Adipose tissue (tissue), 3 donors: ENCODE data around the gene MPRIP. TPM values are rescaled to one million over a fixed set of nuclear protein-coding genes. Genes with fewer than 3 reads are reported as not detected.

Experiments used
- H3K27ac ChIP-seq: one replicate; pipeline ENCODE4 v1.5.1; 2013; ENCODE audit warnings: low read depth, low read length
- WGBS, 3 donors: extraction: QIAGEN DNeasy Blood & Tissue Kit; methylation state at CpG; one replicate each; pipeline ENCODE4 v1.1.7; 2013; 5-methylcytosine and 5-hydroxymethylcytosine counted together
- polyA plus RNA-seq, 3 donors: library from polyadenylated mRNA; stranded (reverse); fragments of 200-250 nt; gene quantifications; one replicate each; pipeline ENCODE4 v1.2.3, GENCODE V29; 2013
- donor health status: healthy with polysubstance abuse.
- donor health status: Bipolar disorder and iron deficiency.
- donor health status: healthy.

MPRIP gene
- polyA plus RNA-seq, 3 donors, result 51.8 to 140 (median 128) TPM

DNA sequence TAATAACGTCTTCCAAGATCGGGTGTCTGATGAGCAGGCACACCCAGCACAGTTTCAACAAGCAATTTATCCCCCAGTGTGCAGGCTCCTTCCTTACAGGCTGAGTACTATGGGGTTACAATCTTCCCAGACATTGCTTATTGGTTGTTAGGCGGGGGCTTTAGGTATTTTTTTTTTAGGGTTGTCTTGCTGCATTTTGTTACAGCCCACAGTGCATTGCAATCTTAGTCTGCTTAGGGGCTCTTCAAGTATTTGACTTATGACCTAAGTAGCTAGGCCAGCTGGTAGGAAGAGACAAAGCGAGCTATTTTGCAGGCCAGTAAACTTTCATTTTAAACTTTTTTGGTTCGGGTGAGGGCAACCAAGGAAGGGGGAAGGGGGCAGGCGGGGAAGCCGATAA, 158.1 kb downstream of the MPRIP start:
- no peak overlapping the region for H3K27ac ChIP-seq
- 65 to 83% (median 73%) methylated on average over 7 of the region's 7 CpGs for WGBS, 3 donors

DNA sequence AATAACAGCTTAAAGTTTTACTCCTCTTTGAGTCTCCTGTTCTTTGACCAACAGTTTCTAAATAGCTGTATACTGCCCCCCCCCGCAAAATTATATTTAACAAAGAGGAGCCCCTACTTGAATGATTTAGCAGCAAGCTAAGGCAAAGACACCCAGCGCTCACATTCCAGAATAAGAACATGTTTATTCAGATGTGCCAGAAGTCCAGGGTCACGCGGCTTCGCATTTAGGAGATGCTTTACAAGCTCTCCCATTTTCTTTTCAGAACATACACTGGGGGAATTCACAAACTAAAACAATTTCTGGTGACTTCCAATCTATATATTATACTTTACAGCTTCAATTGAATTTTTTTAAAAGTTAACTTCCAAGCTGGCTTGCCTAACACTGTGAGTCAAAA, 158.6 kb downstream of the MPRIP start:
- H3K27ac ChIP-seq, result no peak overlapping the region
- 58 to 74% (median 60%) methylated on average over 5 of the region's 5 CpGs for WGBS, 3 donors

DNA sequence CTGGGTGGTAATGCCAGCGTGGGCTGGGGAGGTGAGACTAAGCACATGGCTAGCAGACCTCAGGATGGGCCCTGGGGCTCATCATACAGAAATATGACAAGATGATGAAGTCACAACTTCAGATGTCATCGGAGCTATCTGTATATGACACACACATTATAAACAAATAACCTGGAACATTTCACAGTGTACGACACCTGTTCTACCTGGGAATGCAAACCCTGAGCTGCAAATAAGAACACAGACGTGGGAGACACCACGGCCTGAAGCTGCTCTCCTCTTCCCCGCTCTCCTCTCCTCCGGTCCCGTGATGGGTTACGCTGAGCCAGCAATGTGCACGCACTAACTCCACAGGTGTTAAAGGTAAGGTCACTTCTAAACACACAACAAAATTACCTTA, 159.0 kb downstream of the MPRIP start:
- WGBS, 3 donors, result 85 to 91% (median 85%) methylated on average over 10 of the region's 10 CpGs
- H3K27ac ChIP-seq, result no peak overlapping the region

DNA sequence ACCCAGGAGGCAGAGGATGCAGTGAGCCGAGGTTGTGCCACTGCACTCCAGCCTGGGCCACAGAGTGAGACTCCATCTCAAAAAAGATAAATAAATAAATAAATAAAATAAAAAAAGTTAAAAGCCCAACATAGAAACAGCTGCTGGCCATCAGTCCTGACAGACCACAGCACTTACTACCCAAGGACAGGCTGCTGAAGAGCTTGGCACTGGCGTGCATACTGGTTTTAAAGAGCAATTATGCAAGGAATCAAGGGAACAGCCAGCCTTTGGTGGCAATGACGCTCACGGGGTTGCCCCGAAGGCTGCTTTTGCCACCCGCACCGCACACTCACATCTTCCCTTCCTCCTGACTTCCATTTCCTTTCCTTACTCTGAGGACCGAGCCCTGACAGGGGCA, 159.7 kb downstream of the MPRIP start:
- H3K27ac ChIP-seq, result no peak overlapping the region
- 83 to 88% (median 85%) methylated on average over 8 of the region's 8 CpGs for WGBS, 3 donors

DNA sequence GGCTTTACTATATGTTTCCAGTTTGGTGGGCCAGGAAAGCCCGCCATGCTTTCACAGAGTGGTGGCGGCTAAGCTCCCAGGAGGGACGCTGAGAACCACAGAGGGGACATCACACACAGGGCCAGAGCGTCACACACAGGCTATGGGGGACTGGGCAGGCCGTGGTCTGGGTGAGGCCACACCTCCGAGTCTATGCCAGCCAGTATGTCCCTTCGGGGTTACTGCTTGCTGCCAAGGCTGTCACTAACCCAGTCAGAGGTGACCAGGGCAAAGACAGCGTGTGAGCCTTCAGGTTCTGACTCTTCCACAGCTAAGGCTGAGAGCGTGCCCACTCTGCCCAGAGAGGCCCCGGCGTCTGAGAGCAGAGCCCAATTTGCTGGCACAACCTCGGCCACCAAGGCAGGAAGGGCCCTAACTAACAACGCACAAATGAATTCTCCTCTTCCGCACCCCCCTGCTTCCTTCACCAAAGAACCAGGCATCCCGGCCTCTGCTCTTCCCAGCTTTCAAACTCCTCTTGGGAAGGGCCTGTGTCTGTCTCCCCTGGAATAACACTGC, 161.0 kb downstream of the MPRIP start:
- 84% methylated on average over 15 of the region's 15 CpGs for WGBS, 3 donors
- no peak overlapping the region for H3K27ac ChIP-seq

DNA sequence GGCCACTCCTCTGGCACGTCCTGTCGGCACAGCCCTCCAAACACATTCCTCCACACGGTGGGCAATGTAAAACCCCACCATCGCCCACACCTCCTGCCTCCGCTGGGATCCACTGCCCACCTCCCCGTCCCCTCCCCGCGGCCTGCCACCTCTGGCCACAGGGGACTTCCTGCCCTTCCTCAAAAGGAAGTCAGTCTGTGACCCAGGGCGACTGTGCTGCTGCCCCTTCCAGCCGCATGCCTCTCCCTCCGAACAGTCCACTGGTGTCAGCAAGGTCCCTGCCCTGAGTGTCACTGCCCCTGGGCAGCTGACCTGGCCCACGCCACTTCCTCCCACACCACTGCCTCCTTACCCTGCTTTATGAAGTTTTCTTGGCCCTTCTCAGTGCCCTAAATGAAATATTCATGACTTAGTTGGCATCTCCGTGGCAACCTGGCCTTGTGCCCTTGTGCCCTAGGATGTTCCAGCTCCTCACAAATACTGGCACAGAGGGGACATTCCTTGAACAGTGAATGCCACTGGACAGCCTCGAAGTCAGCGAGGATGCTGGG, 161.9 kb downstream of the MPRIP start:
- H3K27ac ChIP-seq, result no peak overlapping the region
- 47 to 67% (median 60%) methylated on average over 15 of the region's 15 CpGs for WGBS, 3 donors

DNA sequence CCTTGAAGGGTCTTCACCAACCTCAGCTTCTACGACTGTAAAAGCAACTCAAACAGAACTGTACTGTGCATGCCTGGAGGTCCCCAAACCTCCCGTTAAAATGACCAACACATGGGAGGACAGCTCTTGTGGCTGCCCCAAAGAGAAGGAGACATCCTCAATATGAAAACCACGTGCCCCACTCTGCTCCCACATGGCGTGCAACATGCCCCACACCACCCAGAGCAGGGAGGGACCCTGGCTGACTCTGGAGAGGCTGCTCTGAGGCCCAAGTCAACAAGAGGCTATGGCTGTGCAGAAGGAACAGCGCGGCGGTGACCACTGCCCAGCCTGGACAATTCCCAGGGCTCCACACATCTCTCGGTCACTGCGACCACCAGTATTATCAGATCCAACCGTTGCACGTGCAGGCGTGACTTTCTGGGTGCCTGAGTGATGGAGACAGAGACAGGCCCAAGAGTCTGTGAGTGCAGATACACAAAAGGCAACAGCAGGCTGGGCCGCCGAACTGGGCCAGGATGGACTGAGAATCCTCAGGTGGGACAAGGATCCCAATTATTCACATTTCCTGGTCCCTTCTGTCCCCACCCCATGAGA, 162.5 kb downstream of the MPRIP start:
- H3K27ac ChIP-seq, result no peak overlapping the region
- WGBS, 3 donors, result 65 to 85% (median 80%) methylated on average over 14 of the region's 14 CpGs

DNA sequence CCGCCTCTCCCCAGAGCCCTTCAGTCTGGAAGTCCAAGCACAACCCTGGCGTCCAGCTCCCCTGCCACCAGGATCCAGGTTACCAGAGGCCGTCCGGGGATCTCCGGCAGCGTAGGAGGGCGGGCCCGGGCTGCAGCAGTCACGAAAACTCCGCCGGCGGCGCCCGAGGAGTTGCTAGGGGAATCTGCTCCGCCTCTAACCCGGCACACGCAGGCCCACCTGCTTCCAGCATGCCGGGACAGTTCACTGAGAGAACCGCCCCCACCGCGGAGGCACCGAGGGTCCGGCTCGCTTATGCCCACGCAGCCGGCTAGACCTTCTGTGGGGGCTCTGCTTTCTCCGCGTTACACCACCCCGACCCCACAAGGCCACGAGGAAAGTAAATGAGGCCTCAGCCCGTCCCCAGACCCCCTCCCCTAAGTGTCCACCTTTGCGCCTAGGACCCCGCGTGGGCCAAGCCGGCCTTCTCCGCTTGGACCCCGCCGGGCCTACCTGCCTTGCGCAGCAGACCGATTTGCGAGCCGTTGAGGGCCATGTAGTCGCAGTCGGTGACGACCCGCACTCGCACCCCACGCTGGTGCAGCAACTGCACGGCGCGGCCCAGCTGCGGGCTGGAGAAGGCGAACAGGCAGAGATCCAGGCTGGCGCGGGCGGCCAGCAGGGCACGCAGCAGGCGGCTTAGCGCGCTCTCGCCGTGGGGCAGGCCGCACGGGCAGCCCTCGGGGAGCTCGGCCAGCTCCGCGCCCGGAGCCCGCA, 163.3 kb downstream of the MPRIP start:
- 4 to 12% (median 8%) methylated on average over 54 to 70 of the region's 70 CpGs for WGBS, 3 donors
- H3K27ac ChIP-seq, result peak overlapping the region; percentile 42

DNA sequence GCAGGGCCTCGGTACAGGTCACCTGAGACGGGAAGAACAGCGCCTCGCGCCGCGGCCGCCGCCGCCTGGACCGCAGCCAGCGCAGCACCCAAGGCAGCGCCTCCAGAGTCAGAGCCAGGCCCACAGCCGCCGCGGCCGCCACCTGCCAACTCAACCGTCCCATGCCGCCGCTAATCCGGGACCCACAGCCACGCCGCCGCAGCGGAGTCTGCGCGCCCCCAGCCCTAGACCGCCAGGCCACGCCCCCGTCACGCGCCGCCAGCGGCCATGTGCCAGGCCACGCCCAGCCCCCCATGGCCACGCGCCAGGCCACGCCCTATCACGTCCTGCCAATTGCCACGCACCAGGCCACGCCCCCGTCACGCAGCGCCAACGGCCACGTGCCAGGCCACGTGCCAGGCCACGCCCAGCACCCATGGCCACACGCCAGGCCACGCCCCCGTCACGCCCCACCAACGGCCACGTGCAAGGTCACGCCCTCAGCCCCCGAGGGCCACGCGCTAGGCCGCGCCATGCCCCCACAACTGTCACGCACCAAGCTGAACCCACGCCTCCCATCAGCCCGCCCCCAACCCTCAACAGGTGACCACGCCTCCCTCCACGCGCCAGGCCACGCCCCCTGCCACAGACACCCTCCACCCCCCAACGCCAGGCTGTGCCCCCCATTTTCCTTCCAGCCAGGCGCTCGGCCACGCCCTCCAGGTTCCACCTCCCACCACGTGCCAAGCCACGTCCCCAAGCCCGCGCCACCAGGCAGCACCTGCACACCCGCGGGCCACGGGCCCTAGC, 164.1 kb downstream of the MPRIP start, which contains the start of gene PLD6:
Gene PLD6 (minus strand): TSS at position 210 of the 789 bp plus-strand sequence. CDS start 47 bp downstream, at position 163.
- H3K27ac ChIP-seq, result peak within 1 kb of the TSS; percentile 42
- 9 to 23% (median 17%) methylated on average over 61 to 78 of the region's 78 CpGs for WGBS, 3 donors

DNA sequence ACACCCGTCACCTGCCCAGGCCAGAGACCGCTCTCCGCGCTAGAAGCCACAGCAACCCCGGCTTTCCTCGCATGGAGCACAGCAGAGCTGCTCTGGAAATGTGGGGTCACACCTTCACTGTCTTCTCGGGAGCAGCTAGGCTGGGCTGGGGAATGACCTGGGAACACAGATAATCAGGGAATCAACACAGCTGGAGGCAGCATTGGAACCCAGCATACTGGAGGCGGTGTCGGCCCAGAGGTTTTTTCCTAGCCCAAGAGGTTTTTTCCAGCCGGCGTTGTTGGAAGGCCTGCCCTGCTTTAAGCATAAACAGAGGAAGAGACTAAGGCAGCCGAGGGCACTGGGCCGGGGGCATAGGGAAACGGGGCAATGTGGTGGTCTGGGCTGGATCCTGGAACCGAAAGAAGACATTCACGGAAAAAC, 164.7 kb downstream of the MPRIP start:
- H3K27ac ChIP-seq, result no peak overlapping the region
- WGBS, 3 donors, result 35 to 57% (median 49%) methylated on average over 16 of the region's 16 CpGs

DNA sequence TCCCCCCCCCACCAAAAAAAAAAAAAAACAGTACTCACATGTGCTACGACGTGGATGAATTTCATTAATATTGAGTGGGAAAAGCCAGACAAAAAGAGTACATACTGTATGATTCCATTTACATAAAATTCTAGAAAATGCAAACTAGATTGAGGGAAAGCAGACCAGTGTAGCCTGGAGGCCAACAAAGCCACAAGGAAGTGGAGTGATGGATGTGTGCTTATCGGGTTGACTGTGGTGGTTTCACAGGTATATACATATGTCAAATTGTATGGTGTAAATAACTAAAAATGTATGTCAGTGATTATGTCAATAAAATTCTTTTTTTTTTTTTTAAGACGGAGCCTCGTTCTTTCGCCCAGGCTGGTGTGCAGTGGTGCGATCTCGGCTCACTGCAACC, 165.7 kb downstream of the MPRIP start:
- no peak overlapping the region for H3K27ac ChIP-seq
- 79 to 88% (median 79%) methylated on average over 8 of the region's 8 CpGs for WGBS, 3 donors

DNA sequence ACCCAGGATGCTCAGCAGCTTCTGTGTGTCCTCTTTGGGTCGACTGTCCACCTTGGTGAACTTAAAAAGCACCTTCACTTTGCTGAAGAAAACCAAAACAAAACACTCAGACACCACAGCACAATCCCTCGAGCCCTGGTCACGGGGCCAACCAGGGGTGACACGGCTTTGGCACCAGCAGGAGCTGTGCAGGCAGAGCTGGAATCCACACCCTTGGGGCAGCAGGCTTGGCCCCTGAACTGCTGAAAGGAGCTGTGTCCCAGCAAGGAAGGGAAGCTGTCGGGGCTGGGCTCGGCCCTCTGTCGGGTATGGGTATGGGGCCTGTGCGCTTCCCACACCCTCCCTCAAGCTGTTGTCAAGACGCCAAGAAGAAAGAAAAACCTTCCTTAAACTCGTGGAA, 171.5 kb downstream of the MPRIP start:
- no peak overlapping the region for H3K27ac ChIP-seq
- WGBS, 3 donors, result 80 to 82% (median 80%) methylated on average over 10 of the region's 10 CpGs

DNA sequence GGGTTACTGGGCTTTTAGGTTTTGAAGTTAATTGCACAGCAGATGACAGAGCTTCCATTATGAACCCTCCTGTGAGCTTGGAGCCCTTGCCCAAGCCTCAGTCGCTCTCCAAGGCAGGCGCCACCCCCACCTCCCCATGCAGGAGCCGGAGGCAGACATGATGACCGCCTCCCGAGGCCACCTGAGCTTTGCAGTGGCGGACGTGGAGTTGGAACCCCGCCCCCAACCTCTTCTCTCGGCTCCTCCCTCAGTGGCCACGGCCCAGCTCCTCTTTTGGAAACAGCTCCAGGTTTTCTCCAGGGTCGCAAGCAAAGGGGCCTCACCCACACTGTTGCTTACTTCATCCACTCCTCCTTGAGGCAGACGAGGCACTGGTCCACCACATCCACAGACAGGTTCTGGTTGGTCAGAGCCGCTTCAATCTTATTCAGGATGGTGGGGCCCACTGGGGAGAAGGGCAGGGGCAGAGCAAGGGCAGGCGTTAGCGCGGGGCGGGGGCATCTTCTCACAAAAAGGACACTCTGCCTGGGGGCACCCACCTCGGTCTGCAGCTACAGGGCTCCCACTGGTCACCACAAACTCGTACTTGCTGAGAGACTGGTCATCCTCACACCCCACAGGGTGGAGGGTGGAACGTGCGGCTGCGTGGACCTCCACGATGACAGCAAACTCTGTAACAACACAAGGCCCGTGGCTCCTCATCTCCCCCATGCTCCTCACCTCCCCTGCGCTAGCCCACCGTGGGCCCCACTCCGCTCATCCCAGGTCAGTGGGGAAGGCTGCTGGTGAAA, 172.6 kb downstream of the MPRIP start:
- WGBS, 3 donors, result 89 to 91% (median 90%) methylated on average over 27 of the region's 27 CpGs
- H3K27ac ChIP-seq, result no peak overlapping the region

DNA sequence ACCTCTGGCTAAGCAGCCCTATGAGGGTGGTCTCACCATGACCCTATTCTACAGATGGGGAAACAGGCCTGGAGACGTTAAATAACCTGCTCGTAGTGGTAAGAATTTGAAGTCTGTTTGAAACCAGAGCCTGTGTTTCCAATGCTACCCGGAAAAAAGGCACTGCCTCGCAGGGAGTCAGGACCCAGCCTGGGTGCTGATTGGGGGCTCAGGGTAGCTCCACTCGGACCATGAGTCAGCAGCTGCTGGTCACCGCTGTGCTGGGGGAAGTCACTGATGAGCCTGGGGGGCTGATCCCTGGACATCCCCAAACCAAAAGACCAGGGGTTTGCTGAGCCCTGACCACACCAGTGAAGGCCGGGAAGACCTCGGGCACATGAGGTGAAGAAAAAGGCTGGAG, 173.3 kb downstream of the MPRIP start:
- no peak overlapping the region for H3K27ac ChIP-seq
- WGBS, 3 donors, result 85 to 89% (median 86%) methylated on average over 8 of the region's 8 CpGs

DNA sequence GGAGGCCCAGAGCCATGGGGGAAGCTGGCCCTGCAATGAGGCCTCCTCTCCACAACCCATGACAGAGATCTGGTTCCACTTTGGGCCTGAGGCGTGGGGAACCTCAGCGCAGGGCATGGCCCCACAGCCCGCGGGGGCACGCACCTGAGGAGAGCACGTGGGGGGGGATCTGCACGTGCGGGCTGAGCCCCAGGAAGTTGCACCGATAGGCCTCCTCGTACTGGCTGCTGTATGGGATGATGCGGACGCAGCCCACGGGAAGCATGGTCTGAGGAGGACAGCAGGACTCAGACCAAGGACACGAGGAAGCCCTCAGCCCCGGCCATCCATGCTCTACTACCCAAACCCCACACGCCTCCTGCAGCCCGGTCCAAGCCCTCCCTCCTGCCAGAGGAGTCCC, 174.0 kb downstream of the MPRIP start:
- no peak overlapping the region for H3K27ac ChIP-seq
- 89 to 94% (median 93%) methylated on average over 17 of the region's 17 CpGs for WGBS, 3 donors

DNA sequence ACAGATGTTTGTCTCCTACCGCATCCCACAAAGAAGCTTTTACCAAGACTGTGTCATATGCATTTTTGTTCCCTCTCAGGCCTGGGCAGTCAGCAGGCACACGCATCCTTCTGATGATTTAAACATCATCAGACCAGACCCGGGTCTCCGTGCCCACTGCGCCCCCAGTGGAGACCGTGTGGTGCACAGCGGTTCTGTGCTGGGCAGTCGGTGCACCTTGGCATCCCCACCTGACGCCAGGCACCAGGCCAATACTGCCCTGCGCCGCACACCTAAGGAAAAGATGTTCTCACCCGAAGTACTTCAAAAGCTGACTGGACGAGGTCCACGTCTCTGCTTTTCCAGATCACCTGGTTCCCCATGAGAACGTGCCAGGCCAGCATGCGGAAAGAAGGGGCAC, 174.5 kb downstream of the MPRIP start:
- H3K27ac ChIP-seq, result no peak overlapping the region
- 83 to 94% (median 90%) methylated on average over 16 of the region's 16 CpGs for WGBS, 3 donors

DNA sequence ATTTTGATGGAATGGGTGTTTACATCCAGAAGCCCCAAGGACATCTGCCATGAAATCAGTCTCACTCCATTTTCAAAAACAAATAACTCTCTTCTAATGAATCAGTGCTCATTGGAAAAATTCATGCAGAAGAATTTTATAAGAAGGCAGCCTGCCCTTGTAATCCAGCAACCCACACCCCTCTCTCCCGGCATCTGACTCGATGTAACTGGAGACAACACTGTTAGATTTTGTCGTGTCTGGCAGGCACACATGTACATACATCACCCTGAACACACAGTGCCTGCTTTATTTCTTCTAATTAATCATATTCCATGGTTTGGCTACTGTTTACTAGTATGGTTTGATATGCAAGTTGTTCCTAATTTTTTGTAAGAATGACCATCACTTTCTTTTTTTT, 175.7 kb downstream of the MPRIP start:
- 84 to 93% (median 85%) methylated on average over 3 of the region's 3 CpGs for WGBS, 3 donors
- no peak overlapping the region for H3K27ac ChIP-seq

DNA sequence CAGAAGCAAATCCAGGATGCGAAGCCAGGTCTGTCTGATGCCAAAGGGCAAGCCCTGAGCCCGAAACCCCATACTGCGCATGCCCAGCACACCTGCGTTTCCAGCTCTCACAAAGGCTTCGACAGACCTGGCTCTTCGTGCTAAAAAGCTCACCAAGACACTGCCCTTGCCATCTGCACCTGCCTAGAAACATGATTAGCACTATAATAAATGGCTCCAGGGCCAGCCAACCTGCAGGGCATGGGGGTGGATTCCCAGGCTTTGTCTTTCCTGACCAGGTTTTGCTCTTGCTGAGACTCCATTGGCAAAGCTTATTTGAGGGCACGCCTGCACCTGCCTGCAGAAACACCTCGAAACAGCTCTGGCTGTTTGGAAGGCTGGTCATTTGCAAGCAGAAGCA, 178.3 kb downstream of the MPRIP start:
- H3K27ac ChIP-seq, result no peak overlapping the region
- 91 to 99% (median 94%) methylated on average over 8 of the region's 8 CpGs for WGBS, 3 donors
